Thyroid gland (tissue), 4 donors: ENCODE measurements around the gene FBXO2.

ENCODE experiments used
- CTCF ChIP-seq, 6 experiments: fragments of 200-600 bp in 3 of 6; fragments of 450-650 bp in 3 of 6; sonication (generic) in 3 of 6; IDR thresholded peaks; one replicate each; pipeline ENCODE4 v1.5.1; 2016 to 2019; ENCODE audit warnings: antibody characterized with exemption in 6 of 6, mild to moderate bottlenecking in 2 of 6, inconsistent platforms in 1 of 6, moderate library complexity in 1 of 6
- POLR2A ChIP-seq, 2 donors: fragments of 450-650 bp; IDR thresholded peaks; one replicate each; pipeline ENCODE4 v1.6.1; 2017; ENCODE audit warnings: antibody characterized with exemption in 2 of 2, mild to moderate bottlenecking in 2 of 2, moderate library complexity in 1 of 2

GRCh38 chr1:11670747-11671146 is 16.5 kb upstream of the FBXO2 start:
- TF ChIP-seq CTCF (IDR thresholded peaks at IDR 0.05), result no peak
- TF ChIP-seq POLR2A (IDR thresholded peaks at IDR 0.05), result no peak
